Cardiac fibroblast (primary cell): ENCODE data around the gene PIGT.

ENCODE experiments used
- DNase-seq, 2 donors: peaks; one replicate each; pipeline versions ENCODE4 v3.0.0 to v3.0.0-alpha.2; 2010; ENCODE audit warnings: low read depth in 2 of 2
- H3K4me3 ChIP-seq, 2 donors: replicated peaks in 1 of 2; 1 replicate in 1 of 2; 2 replicates in 1 of 2; pipeline ENCODE4 v1.5.1; 2011; ENCODE audit warnings: low read depth in 2 of 2, low read length in 2 of 2, mild to moderate bottlenecking in 2 of 2, moderate library complexity in 1 of 2
- TF ChIP-seq, protein P1 (sequence below): IDR thresholded peaks from one replicate; pipeline ENCODE4 v1.5.1; 2011; ENCODE audit warnings: low read depth, mild to moderate bottlenecking, low read length, inconsistent platforms

The PIGT gene

DNA sequence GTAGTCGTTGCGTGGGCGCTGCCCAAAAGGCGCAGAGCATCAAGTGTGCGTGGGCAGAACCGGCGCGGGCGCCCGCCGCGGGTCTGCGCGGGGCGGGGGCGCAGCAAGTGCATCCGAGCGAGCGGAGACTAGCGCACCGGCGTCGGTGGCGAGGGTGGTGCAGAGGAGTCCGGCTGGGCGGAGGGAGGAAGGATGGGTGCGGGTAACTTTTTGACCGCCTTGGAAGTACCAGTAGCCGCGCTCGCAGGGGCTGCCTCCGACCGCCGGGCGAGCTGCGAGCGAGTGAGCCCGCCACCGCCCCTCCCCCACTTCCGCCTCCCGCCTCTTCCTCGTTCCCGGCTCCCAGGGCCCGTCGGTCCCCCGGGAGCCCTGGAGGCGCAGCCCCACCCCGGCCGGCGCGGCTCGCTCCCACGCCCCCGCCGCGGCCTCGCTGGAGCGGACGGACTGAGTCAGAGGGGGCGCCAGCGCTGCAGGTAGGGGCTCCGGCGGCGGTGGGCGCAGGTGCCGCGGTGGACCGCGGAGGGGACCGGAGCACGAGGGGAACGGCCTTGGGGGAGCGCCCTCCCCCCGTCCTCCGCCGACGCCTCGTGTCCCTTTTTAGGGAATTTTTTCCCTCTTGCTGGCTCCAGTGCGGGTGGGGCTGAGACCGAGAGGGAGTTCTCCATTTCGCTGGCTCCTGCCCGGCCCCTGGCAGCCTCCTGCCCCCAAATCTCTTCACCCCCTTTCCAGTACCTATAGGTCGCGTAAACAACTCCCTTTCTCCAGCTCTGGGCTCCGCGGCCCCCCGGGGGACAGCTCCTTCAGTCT, 9.5 kb upstream of the PIGT start:
- peak; percentile 47 for DNase-seq
- H3K4me3 ChIP-seq, result peak overlapping the region; percentile 60 to 63
- TF ChIP-seq, protein P1, sequence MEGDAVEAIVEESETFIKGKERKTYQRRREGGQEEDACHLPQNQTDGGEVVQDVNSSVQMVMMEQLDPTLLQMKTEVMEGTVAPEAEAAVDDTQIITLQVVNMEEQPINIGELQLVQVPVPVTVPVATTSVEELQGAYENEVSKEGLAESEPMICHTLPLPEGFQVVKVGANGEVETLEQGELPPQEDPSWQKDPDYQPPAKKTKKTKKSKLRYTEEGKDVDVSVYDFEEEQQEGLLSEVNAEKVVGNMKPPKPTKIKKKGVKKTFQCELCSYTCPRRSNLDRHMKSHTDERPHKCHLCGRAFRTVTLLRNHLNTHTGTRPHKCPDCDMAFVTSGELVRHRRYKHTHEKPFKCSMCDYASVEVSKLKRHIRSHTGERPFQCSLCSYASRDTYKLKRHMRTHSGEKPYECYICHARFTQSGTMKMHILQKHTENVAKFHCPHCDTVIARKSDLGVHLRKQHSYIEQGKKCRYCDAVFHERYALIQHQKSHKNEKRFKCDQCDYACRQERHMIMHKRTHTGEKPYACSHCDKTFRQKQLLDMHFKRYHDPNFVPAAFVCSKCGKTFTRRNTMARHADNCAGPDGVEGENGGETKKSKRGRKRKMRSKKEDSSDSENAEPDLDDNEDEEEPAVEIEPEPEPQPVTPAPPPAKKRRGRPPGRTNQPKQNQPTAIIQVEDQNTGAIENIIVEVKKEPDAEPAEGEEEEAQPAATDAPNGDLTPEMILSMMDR, result no peak

DNA sequence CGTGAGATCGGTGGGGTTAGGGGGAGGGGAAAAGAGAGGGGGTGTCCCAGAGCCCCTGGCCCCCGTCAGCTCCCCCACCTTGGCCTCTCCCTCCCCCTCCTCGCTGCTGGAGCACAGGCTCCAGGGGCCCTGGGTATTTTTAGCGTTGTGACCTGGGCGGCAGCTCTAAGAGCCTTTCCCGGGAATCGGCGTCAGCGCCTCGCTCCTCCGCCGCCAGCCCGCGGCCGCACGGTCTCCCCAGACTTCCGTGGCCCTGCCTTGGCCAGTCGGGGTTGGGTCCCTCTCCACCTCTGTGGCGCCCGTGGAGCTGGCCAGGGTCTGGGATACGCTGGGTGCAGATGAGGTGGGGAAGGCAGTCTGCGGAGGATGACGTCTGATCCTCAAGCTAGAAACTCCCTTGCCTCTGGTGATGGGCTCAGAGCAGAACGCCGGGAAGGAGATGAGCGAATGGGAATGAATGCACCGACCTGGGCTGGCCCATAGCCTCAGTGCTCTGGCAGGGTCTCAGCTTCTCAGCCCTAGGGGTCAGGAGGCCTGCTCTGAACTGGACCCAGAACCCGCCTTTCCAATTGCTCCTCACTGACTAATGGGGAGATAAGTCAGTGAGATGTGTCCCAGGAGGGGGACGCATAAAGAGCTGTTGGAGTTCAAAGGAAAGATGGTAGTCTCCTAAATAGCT, 8.7 kb upstream of the PIGT start:
- peak; percentile 32 to 41 for DNase-seq
- TF ChIP-seq, protein P1, result no peak
- peak overlapping the region; percentile 60 to 63 for H3K4me3 ChIP-seq

DNA sequence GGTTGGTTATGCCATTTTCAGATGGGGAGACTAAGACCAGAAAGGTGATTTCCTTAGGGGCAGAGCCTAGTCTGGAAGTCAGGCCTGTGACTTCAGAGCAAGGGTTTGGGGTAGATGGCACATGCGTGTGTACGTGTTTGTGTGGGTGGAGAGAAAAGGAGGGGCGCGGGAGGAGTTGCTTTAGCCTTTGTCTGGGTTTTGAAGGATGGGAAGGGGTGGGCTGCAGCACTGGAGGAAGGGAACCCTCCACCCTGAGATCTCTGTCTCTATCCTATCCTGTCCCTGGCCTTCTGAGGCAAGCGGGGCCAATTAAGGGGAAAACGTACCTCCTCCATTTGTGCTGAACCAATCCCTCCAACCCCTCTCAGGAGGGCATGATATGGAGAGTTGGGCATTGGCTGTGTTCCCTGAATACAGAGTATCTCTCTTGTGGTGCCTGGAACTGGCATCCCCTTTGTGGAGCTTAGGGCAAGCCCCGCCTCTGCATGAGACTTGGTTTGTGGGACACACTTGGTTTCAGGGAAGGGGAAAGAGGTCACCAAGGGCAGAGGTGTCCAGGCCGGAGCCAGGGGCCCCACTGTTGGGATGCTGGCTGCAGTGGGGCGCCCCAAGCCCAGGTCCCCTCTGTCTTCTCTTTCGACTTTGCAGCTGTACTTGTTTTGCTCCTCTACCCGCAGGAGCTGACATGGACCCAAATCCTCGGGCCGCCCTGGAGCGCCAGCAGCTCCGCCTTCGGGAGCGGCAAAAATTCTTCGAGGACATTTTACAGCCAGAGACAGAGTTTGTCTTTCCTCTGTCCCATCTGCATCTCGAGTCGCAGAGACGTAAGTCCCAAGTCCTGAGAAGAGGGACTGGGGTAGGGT, 7.9 kb upstream of the PIGT start, which contains the start of gene DBNDD2:
Gene DBNDD2 (plus strand): TSS at position 507 of the 863 bp plus-strand sequence. CDS start 179 bp downstream, at position 686.
- DNase-seq, result no peak
- H3K4me3 ChIP-seq, result peak within 1 kb of the TSS; percentile 60 to 63
- TF ChIP-seq, protein P1, result no peak

DNA sequence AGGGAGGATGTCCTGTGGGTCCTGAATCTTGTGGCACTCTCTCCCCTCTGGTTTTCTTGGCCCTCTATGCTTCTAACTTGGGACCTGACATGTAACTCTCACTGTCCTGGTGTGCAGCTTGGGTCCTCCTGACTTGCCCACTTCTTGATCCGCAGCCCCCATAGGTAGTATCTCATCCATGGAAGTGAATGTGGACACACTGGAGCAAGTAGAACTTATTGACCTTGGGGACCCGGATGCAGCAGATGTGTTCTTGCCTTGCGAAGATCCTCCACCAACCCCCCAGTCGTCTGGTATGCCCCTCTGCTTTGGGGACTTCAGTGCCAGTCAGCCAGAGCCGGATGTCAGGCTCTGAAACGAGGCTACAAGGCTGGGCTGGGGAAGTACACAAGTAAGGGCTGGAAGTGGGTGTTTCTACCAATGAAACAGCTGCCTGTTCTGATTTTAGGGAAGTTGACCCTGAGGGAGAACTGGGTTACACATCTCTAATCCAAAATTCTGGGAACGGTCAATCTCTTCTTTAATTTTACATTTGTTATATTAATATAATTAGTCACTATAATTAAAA, 7.2 kb upstream of the PIGT start:
- no peak overlapping the region for H3K4me3 ChIP-seq
- TF ChIP-seq, protein P1, result no peak
- DNase-seq, result no peak

DNA sequence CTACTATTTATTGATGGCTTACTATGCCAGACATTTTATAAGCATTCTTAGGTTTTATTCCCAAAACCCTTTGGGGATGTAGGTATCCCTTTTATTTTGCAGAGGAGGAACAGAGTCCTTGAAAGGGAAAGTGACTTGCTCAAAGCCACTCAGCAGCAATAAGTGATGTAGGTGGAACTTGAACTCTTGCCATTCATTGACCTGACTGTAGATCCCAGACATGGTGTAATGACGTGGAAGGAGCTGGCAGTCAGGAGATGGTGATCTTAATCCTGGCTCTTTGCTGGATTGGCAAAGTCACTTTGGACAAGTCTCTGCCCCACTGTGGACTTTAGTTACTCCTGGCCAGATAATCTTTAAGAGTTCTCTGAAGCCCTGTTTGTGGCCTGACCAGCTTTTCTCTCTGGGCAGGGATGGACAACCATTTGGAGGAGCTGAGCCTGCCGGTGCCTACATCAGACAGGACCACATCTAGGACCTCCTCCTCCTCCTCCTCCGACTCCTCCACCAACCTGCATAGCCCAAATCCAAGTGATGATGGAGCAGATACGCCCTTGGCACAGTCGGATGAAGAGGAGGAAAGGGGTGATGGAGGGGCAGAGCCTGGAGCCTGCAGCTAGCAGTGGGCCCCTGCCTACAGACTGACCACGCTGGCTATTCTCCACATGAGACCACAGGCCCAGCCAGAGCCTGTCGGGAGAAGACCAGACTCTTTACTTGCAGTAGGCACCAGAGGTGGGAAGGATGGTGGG, 6.2 kb upstream of the PIGT start:
- DNase-seq, result no peak
- TF ChIP-seq, protein P1, result no peak
- H3K4me3 ChIP-seq, result no peak overlapping the region
